DMS 273 treated with DMSO at 0.1 percent for 48 hours (cell line): ENCODE measurements around the gene OR1J2.
"Not testable (repeated sequence)": the region's sequence is repeated elsewhere in the genome, so short reads cannot be mapped to it uniquely, and the experiment has no call there.

ENCODE experiments used
- DNase-seq: peaks from one replicate; lab custom pipeline; 2025; lab: John Stamatoyannopoulos, UW

OR1J2 gene, protein sequence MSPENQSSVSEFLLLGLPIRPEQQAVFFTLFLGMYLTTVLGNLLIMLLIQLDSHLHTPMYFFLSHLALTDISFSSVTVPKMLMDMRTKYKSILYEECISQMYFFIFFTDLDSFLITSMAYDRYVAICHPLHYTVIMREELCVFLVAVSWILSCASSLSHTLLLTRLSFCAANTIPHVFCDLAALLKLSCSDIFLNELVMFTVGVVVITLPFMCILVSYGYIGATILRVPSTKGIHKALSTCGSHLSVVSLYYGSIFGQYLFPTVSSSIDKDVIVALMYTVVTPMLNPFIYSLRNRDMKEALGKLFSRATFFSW

GRCh38 chr9:122510502-122510901 lies at the start of gene OR1J2:
Gene OR1J2, plus strand, starts transcription at chr9:122510802. Its CDS starts 0 bp downstream, at chr9:122510802.
- DNase-seq = no peak

- DNase-seq = no peak
Measured at GRCh38 chr9:122463828-122464632, 46.6 kb upstream of the OR1J2 start.

- DNase-seq = peak; percentile 69
Measured at GRCh38 chr9:122464633-122465567, 45.7 kb upstream of the OR1J2 start.

GRCh38 chr9:122466456-122466855 lies 44.1 kb upstream of the OR1J2 start:
- DNase-seq = no peak

- no peak for DNase-seq
Measured at GRCh38 chr9:122468735-122469134, 41.9 kb upstream of the OR1J2 start.

GRCh38 chr9:122474561-122474960 lies 36.0 kb upstream of the OR1J2 start:
- DNase-seq = no peak

GRCh38 chr9:122475717-122476116 lies 34.9 kb upstream of the OR1J2 start:
- DNase-seq = no peak

DNA sequence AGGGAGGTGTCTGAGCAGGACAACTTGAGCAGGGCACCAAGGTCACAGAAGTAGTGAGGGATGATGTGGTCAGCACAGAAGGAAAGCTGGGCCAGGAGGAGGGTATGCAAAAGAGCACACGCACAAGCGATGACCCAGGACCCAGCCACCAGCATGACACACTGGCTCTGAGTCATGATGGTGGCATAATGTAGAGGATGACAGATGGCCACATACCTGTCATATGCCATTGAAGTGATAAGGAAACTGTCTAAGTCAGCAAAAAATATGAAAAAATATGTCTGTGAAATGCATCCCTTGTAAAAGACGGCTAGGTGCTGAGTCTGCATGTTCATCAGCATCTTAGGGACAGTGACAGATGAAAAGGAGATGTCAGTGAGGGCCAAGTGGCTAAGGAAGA lies 33.3 kb upstream of the OR1J2 start:
- no peak for DNase-seq

GRCh38 chr9:122477826-122478225 lies 32.8 kb upstream of the OR1J2 start, which contains the start of gene OR1J1:
Gene OR1J1, minus strand, starts transcription at chr9:122477926. Its CDS starts 0 bp downstream, at chr9:122477926.
- DNase-seq = no peak

- DNase-seq = no peak
Measured at GRCh38 chr9:122479062-122479461, 31.5 kb upstream of the OR1J2 start.

DNA sequence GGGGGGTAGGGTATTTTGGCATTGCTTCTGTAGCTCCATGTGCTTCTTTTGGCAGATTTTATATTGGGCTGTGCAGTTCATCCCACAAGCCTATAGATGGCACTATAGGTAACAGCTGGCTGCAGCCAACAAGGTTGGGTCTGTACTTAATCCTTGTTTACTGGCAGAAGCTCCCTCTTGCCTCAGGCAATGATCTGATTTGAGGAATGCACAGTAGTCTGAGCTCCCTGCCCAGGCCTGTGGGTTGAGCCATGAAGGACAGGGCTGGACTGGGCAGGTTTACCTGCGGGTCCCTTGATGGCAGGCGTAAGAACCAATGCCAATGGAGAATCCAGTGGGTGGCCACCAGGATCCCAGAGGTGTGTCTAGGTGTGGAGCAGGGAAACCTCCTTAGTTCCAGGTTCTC lies 11.7 kb upstream of the OR1J2 start:
- DNase-seq = peak; percentile 0

- no peak for DNase-seq
Measured at GRCh38 chr9:122506964-122507363, 3.6 kb upstream of the OR1J2 start.

- DNase-seq = no peak
Measured at GRCh38 chr9:122518226-122518625, 7.6 kb downstream of the OR1J2 start.

DNA sequence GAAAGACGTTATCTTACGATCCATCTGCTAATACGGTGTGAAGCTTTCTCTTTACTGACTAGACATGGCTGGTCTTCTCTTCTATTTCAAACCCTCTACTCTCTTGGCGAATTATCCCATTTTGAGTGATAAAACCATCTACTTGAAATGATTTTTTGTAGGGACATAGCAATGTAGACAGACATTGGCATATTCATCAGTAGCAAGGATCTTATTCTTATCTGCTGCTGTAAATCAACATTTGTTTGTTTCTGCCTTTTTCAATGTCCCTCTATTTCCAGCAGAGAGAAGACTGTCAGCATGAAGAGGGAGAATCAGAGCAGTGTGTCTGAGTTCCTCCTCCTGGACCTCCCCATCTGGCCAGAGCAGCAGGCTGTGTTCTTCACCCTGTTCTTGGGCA lies 8.2 kb downstream of the OR1J2 start, which contains the start of gene OR1J4:
Gene OR1J4, plus strand, starts transcription at position 301 of the 400 bp plus-strand sequence. Its CDS starts 0 bp downstream, at position 301.
- no peak for DNase-seq

- DNase-seq = no peak
Measured at GRCh38 chr9:122519376-122519775, 8.8 kb downstream of the OR1J2 start.

DNA sequence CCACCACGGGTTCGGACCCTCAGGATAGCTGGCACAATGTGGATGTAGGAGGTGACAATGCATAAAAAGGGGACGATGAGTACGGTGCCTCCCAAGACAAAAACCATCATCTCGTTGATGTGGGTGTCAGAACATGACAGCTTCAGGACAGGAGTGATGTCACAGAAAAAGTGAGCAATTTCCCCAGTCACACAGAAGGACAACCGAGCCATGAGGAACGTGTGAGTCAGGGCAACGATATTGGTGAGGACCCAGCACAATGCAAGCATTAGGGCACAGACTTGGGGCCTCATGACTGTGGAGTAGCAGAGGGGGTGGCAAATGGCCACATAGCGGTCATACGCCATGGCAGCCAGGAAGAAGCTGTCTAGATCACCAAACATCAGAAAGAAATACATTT lies 16.0 kb downstream of the OR1J2 start:
- DNase-seq = no peak

DNA sequence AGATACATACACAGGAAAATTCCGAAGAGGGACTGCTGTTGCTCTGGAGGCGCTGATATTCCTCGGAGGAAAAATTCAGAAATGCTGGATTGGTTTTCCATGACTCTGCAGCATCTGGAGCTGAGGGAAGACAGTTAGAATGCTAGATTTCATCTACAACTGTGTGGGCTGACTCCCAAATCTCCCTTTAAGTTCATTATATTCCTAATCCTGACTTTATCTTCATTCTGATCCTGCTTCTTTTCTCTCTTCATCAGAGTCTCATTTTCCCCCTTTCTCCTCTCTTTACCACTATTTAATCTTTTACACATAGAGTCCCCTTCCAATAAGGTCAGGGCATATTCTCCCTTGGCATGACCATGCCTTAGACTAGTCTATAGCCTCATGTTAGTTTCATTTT lies 16.6 kb downstream of the OR1J2 start, which contains the start of gene OR1N1:
Gene OR1N1, minus strand, starts transcription at position 101 of the 400 bp plus-strand sequence. Its CDS starts 0 bp downstream, at position 101.
- no peak for DNase-seq

DNA sequence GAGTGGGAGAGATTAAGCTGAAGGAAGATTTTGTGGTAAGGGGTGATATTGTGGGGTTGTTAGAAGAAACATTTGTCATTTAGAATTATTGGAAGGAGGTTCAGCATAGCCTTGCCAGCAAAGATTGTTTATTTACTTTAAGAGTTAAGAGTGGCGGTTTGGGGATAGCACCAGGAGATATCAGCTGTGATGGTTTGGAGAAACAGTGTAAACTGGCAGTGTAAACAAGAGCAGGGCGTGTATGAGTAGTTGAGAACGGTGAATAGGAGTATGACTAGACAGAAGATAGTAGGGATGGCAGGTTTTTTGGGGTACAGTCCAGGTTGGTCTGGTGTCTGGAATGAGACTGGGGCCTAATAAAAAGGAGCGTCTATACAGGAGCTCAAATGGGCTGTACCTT lies 20.6 kb downstream of the OR1J2 start:
- not testable (repeated sequence) for DNase-seq

DNA sequence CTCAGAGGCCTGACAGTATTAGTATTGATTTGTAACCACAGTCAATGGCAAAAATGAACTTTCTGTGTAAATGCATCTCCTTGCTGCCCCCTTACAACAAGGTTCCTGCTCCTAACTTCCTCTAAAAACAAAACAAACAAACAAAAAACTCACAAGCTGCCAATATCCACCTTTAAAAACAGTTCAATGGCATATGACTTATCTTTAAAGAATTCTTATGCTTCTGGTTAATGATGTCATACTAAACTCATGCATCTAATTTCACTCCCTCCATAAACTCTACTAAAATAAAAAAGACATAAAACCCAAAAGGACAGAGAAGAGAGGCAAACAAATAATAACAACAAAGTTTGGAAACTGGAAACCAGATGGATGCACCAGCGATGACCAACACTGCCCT lies 25.5 kb downstream of the OR1J2 start:
- DNase-seq = no peak

- DNase-seq = not testable (repeated sequence)
Measured at GRCh38 chr9:122537066-122537465, 26.5 kb downstream of the OR1J2 start.

GRCh38 chr9:122538757-122539156 lies 28.2 kb downstream of the OR1J2 start:
- DNase-seq = no peak

DNA sequence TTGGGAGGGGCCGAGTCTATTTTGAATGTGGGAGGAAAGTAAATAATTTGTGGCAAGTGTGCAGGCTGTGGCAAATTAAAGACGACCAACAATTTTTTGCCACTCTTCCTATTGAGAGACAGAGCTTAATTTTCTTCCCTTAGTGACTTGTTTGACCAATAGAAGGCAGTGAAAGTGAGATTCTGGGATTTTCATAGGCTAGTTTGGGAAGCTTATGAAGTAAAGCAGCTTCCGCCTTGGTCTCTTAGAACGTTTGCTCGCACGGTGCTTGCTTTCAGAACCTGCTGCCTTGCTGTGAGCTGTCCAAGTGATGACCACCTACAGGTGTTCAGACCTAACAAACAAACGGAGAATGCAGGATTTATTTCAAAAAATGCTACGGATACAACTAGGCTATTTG lies 35.6 kb downstream of the OR1J2 start:
- DNase-seq = no peak
